HCT116 (cell line): ENCODE results near the gene DAGLB. TPM values are rescaled to one million over a fixed set of nuclear protein-coding genes. Genes with fewer than 3 reads are reported as not detected.
"Not testable (repeated sequence)": the region's sequence is repeated elsewhere in the genome, so short reads cannot be mapped to it uniquely, and the experiment has no call there.

Experiments
- ATAC-seq: fragments of 200-7000 bp; cut with Tn5 transposase; 2 replicates; pipeline ENCODE4 v1.9.1; 2020; ENCODE audit warnings: mild to moderate bottlenecking, moderate library complexity
- BruUV-seq: library from RNA; stranded (reverse); fragments of 400-500 nt; replicated peaks from 2 replicates; lab custom pipeline; 2021; lab: Mats Ljungman, UMichigan
- CTCF ChIA-PET: fragments of 300-600 bp; sonication (Branson Sonifier 250); formaldehyde crosslinking; loops from one replicate; lab custom pipeline; 2021; ENCODE audit warnings: antibody characterized with exemption; lab: Charles Lee
- POLR2A ChIA-PET: fragments of 300-600, 350-600 bp; sonication (Branson Sonifier 250); formaldehyde crosslinking; loops from one replicate; lab custom pipeline; 2021; ENCODE audit warnings: antibody characterized with exemption; lab: Charles Lee
- RAD21 ChIA-PET, 2 experiments: fragments of 300-600 bp; sonication (Branson Sonifier 250); formaldehyde crosslinking; loops; one replicate each; lab custom pipeline; 2023; ENCODE audit warnings: low total read pairs in 2 of 2; ENCODE audit not compliant: uncharacterized antibody in 2 of 2, unreplicated experiment in 2 of 2, low non-redundant PET in 1 of 2; lab: Charles Lee
- DNase-seq: peaks from one replicate; pipeline ENCODE4 v3.0.0-alpha.2; 2010; ENCODE audit warnings: low read depth, low spot score
- H2AFZ ChIP-seq: fragments of 200-600 bp; shearing (Covaris generic), sonication (generic); 2 replicates; pipeline ENCODE4 v1.6.1; 2017; ENCODE audit warnings: low read depth, mixed run types, mixed read lengths, antibody characterized with exemption, low read length; ENCODE audit not compliant: poor library complexity, severe bottlenecking
- H3K27ac ChIP-seq: 2 replicates; pipeline ENCODE4 v1.5.1; 2012; ENCODE audit warnings: low read depth, low read length
- H3K27me3 ChIP-seq: fragments of 200-600 bp; sonication (generic); 2 replicates; pipeline ENCODE4 v1.6.1; 2016; ENCODE audit warnings: mixed run types, low read length, mixed read lengths; ENCODE audit not compliant: insufficient read depth
- H3K36me3 ChIP-seq, 2 experiments: fragments of 200-500 bp in 1 of 2; fragments of 200-600 bp in 1 of 2; sonication (Bioruptor generic) in 1 of 2; sonication (generic) in 1 of 2; 2 replicates each; pipeline versions ENCODE4 v1.5.1 to v1.6.1; 2014 to 2016; ENCODE audit warnings: low read length in 2 of 2, inconsistent platforms in 1 of 2, mixed read lengths in 1 of 2, mixed run types in 1 of 2; ENCODE audit not compliant: insufficient read depth in 2 of 2, control insufficient read depth in 1 of 2
- H3K4me1 ChIP-seq, 2 experiments: fragments of 200-600 bp in 1 of 2; sonication (generic) in 1 of 2; 2 replicates each; pipeline versions ENCODE4 v1.5.1 to v1.6.1; 2012 to 2017; ENCODE audit warnings: low read length in 2 of 2, inconsistent platforms in 1 of 2, mild to moderate bottlenecking in 1 of 2, mixed read lengths in 1 of 2, mixed run types in 1 of 2, moderate library complexity in 1 of 2; ENCODE audit not compliant: insufficient read depth in 2 of 2, control insufficient read depth in 1 of 2
- H3K4me2 ChIP-seq: fragments of 200-600 bp; sonication (generic); 2 replicates; pipeline ENCODE4 v1.6.1; 2017; ENCODE audit warnings: mixed run types, low read length, mixed read lengths
- H3K4me3 ChIP-seq, 2 experiments: fragments of 200-600 bp in 1 of 2; sonication (generic) in 1 of 2; replicated peaks in 1 of 2; 2 replicates each; pipeline ENCODE4 v1.5.1; 2011 to 2016; ENCODE audit warnings: low read length in 2 of 2, control low read depth in 1 of 2, low read depth in 1 of 2, mild to moderate bottlenecking in 1 of 2, mixed read lengths in 1 of 2, mixed run types in 1 of 2
- H3K79me2 ChIP-seq: fragments of 200-600 bp; sonication (generic); 2 replicates; pipeline ENCODE4 v1.6.1; 2017; ENCODE audit warnings: mild to moderate bottlenecking, mixed run types, low read length, moderate library complexity, mixed read lengths; ENCODE audit not compliant: insufficient read depth
- H3K9ac ChIP-seq: fragments of 200-600 bp; sonication (generic); 2 replicates; pipeline ENCODE4 v1.6.1; 2016; ENCODE audit warnings: low read length, mixed read lengths
- H3K9me2 ChIP-seq: fragments of 200-600 bp; sonication (generic), shearing (Covaris generic); 2 replicates; pipeline ENCODE4 v1.6.1; 2017; ENCODE audit warnings: mixed run types, mild to moderate bottlenecking, moderate library complexity; ENCODE audit not compliant: insufficient read depth
- H3K9me3 ChIP-seq, 2 experiments: fragments of 200-500 bp in 1 of 2; fragments of 200-600 bp in 1 of 2; sonication (Bioruptor generic) in 1 of 2; sonication (generic) in 1 of 2; 2 replicates each; pipeline ENCODE4 v1.6.1; 2014 to 2017; ENCODE audit warnings: low read length in 2 of 2, mixed read lengths in 2 of 2, inconsistent platforms in 1 of 2, low read depth in 1 of 2, mild to moderate bottlenecking in 1 of 2, mixed run types in 1 of 2, moderate library complexity in 1 of 2; ENCODE audit not compliant: control insufficient read depth in 1 of 2, insufficient read depth in 1 of 2
- H4K20me1 ChIP-seq: fragments of 200-600 bp; sonication (generic), shearing (Covaris generic); 2 replicates; pipeline ENCODE4 v1.6.1; 2017; ENCODE audit warnings: mixed run types, mild to moderate bottlenecking, moderate library complexity; ENCODE audit not compliant: insufficient read depth
- POLR2A ChIP-seq: IDR thresholded peaks from 2 replicates; pipeline ENCODE4 v1.7.0; 2011; ENCODE audit warnings: borderline replicate concordance; ENCODE audit not compliant: insufficient read depth, insufficient read length; ENCODE audit errors: extremely low read depth
- intact Hi-C: fragments of 100-400 bp; cut with micrococcal nuclease; formaldehyde crosslinking; loops from 2 replicates; pipeline ENCODE4 v1.10.0; 2022
- total RNA-seq: library from RNA; stranded (reverse); gene quantifications from one replicate; pipeline ENCODE4 v1.2.1, GENCODE V29; 2021; ENCODE audit not compliant: unreplicated experiment

Gene DAGLB
- total RNA-seq, 1 experiment from 2014 or later: 30.2 TPM

DNA sequence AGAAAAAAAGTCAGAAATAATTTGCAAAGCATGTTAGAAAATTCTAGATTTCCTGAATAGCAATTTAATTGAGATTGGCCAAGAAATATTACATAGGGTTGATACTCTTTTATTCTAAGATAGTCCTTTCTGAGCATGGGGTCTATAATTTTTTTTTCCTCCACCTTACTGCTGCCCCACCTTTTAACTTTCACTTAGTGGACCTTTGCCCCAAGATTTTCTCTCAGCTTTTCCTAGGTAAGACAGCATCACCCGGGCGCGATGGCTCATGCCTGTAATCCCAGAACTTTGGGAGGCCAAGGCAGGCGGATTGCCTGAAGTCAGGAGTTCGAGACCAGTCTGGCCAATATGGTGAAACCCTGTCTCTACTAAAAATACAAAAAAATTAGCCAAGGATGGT is 69.2 kb downstream of the DAGLB start:
- H3K27ac ChIP-seq, H3K9me3 ChIP-seq, H3K4me3 ChIP-seq, intact Hi-C loops, H3K9ac ChIP-seq, H3K27me3 ChIP-seq, POLR2A ChIA-PET, DNase-seq, H3K9me2 ChIP-seq, H3K36me3 ChIP-seq, H2AFZ ChIP-seq, CTCF ChIA-PET, ATAC-seq, BruUV-seq, H3K4me2 ChIP-seq, RAD21 ChIA-PET: not testable (repeated sequence)
- H4K20me1 ChIP-seq: peaks cover 24% of the 10 kb centered on the region; the same call in 1 of the 2 replicates
- H3K79me2 ChIP-seq: peaks cover 89% of the 10 kb centered on the region
- H3K4me1 ChIP-seq: peaks cover 17 to 54% of the 10 kb centered on the region in 2 experiments

DNA sequence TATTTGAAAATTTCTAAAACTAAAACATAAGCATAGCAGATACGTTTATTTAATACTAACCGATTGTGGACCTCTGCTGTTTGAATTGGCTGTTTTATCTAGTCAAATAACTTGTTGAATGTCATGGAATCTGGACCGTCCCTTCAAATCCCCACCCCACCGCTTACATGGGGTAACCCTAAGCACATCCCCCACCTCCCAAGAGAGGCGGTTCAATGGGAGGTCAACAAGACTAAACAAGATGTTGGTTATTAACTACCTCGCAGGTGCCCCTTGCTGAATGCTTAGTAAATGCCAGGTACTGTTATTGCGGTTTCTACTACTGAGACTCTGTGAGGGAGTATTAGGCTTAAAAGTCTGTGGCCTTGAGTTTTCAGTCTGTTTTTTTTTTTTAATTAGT is 70.9 kb downstream of the DAGLB start:
- Histone ChIP-seq H3K4me1 (peaks cover 21 to 49% of the 10 kb centered on the region in 2 experiments), H3K27ac (no peak overlapping the region), H2AFZ (no peak overlapping the region), H3K9ac (no peak overlapping the region), H3K36me3 (peaks cover 2 to 6% of the 10 kb centered on the region in 2 experiments; a peak in 1 of 4 replicates), H3K4me3 (no peak overlapping the region), H3K9me2 (no peaks in the 10 kb centered on the region), H3K79me2 (peaks cover 71% of the 10 kb centered on the region), H3K9me3 (no peaks in the 10 kb centered on the region), H4K20me1 (peaks cover 19% of the 10 kb centered on the region; the same call in 1 of the 2 replicates), H3K4me2 (peak overlapping the region; percentile 41; the same call in 1 of the 2 replicates), H3K27me3 (no peaks in the 10 kb centered on the region)
- RAD21 ChIA-PET: no interaction called here
- no TSS peak for BruUV-seq
- CTCF ChIA-PET: no interaction called here
- no peak for DNase-seq
- intact Hi-C loops: no loop called here
- no peak for TF ChIP-seq POLR2A
- no peak for ATAC-seq
- POLR2A ChIA-PET: interaction anchor here (0.6 kb wide), 1 partner anchor 15 kb away, joined by 3 read pairs; no protein-coding TSS in a partner anchor
